HG03378 (cell line): ENCODE measurements around the gene HOXA5.

Source experiments
- ATAC-seq: cut with Tn5 transposase; IDR thresholded peaks from one replicate; pipeline ENCODE4 v1.9.1; 2021; ENCODE audit warnings: mild to moderate bottlenecking, moderate library complexity; ENCODE audit not compliant: unreplicated experiment

HOXA5 gene

DNA sequence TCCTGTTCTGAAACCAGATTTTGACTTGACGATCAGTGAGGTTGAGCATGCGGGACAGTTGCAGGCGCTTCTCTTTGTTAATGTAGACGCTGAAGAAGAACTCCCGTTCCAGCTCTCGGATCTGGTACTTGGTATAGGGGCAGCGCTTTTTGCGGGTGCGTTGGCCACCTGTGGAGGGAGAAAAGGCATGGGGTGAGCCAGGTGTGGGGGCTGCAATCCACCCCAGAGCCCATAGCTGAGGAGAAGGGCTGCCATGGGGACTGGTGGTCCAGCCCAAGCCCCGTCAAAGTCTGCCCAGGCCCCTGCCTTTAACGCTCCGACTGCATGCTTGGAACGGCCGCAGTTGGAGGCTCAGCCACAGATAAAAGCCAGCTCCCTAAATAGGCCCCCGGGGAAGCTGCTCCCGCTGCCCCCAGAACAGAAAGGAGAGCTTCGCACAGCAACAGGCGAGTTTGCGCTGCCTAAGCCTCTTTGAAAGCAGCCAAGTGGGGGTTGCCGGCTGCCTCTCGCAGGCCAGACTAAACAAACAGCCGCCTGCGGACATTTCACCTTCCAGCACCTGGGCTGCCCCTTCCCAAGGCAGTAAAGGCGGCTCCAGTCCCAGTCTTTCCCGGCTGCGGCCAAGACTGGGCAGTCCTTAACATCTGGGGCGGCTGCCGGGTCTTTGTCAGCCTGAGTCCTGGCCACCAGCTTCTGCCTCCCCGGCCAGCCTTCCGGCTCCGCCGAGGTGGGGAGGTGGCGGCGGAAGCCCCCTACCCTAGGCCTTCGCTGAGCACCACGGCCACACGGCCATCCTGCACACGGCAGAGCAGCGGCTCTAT is 39.6 kb upstream of the HOXA5 start:
- ATAC-seq, result no peak

DNA sequence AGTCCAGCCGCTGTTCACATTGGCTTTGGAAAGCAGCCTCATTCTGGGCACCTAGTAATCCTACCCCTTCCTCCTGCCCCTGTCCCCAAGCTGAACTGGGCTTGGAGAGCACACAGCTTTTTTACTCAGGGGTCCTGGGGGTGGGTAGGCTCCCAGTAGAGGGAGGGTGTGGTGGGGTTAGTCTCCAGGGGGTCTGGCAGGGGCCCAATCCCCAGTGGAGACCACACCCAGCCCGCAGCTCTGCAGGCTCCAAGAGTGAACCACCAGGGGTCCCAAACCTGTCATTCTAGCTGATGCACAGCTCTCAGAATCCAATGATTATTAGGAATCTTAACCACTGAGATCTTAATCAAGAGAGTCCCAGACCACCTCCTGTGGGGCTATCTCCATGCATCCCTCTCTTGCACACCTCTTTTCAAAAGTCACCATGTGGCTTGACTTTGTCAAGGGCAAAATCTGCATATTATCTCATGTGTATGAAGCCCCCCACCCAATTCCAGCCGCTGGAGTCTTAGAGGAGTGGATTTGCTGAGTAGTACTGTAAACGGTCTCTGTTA is 38.9 kb upstream of the HOXA5 start:
- no peak for ATAC-seq

GRCh38 chr7:27181795-27182275 is 38.4 kb upstream of the HOXA5 start:
- ATAC-seq, result no peak

- ATAC-seq, result no peak
Measured at GRCh38 chr7:27180431-27181420, 37.2 kb upstream of the HOXA5 start.

DNA sequence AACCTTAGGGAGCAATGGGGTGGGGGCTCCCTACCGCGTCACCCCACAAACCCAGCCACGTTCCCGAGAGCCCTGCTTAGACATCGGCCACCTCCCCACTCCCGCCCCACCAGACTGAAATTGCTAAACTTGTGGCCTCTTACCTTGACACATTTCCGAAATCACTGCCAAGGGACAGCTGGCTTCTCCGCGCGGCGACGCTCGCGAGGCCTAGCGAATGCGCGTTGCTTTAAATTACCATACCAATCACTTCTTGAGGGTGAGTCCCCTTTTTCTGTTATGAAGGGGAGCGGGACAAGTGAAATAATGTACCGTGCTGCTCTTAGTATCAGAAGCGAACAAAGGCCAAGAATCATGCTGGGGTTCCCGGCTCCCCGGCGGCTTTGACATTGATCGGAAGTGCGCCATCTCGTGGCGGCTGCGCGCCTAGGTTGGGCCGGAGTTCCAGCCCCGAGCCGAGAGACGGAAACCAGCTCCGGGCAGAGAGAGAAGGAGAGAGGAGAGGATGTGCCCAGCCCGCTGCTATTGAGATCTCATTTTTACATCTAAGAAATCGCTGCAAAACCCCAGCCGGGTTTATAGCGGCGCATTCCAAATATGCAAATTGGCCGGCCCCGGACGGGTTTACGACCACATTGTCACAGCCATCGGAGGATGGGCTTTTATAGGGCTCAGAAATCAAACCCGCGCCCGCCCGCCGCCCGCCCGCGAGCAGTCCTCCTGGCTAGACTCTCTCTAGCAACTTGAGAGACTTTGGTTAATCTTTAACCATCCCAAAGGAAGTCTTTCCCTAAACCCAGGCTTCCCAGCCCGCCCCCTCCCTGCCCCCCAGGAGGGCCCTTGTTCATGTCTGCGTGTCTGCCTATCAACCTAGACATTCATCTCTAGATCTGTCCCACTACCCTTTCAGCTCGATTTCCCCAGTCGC is 36.3 kb upstream of the HOXA5 start:
- no peak for ATAC-seq

DNA sequence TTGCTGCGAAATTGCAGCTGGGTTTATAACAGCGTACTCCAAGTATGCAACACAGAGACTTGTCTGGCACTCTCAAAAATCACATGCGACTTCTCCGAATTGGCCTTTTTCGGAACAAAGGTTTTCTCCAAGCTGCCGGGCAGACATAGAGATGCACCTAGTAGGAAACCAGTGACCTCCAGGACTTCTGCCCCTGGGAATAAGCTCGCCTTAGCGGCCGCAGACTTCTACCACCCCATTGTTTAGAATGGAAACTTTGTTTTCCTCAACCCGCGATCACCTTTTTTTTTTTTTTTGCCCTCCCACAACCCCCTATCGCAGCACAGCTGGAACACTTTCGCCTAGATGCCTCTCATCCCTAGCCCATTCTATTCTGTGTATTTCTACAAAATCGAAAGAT is 35.5 kb upstream of the HOXA5 start:
- no peak for ATAC-seq

- no peak for ATAC-seq
Measured at GRCh38 chr7:27178366-27178765, 34.9 kb upstream of the HOXA5 start.

DNA sequence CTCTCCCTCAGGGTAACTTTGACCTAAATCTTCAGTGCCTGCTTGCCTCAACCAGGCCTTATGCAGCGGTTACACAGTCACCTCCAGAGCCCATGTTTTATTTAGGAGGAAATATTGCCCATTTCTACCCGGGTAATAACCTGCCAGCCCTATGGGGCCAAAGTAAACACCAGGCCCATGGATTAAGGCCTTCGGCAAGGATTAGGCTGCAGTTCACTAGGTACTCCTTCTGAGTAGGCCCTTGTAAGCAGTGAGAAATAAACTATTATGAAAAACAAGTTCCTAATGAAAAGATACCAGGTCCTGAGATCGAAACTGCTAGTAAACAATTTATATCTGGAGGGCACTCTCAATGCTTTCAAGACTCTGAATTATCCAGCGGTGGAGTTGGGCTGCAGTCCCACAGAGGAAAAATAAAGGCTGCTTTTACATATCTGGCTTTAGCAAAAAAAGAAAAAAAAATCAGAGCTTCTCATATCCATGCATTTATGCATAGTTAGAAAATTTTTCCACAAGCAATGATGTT is 34.4 kb upstream of the HOXA5 start:
- ATAC-seq, result no peak

- no peak for ATAC-seq
Measured at GRCh38 chr7:27176962-27177794, 33.7 kb upstream of the HOXA5 start.

DNA sequence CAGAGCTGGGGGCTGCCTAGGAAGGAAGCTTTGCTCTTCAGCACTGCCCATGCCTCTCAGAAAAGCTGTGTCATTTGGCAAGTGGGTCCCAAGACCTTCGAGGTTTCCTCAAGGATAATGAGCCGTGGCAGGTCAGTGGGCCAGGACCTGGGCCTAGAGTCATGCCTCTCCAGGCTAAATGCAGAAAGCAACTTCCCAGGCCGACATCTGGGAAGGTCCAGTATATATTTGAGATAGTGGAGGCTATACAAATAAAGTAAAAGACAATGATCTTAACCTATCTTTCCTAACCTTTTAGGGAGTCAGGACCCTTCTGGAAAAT is 33.0 kb upstream of the HOXA5 start:
- no peak for ATAC-seq

- ATAC-seq, result no peak
Measured at GRCh38 chr7:27175626-27176523, 32.4 kb upstream of the HOXA5 start.

GRCh38 chr7:27174874-27175625 is 31.6 kb upstream of the HOXA5 start:
- no peak for ATAC-seq

- ATAC-seq, result no peak
Measured at GRCh38 chr7:27173956-27174873, 30.7 kb upstream of the HOXA5 start, which contains the start of gene HOXA10. HOXA10 (minus strand) TSS chr7:27174320; CDS start chr7:27174306, 14 bp downstream.

GRCh38 chr7:27173511-27173955 is 30.1 kb upstream of the HOXA5 start:
- ATAC-seq, result no peak

DNA sequence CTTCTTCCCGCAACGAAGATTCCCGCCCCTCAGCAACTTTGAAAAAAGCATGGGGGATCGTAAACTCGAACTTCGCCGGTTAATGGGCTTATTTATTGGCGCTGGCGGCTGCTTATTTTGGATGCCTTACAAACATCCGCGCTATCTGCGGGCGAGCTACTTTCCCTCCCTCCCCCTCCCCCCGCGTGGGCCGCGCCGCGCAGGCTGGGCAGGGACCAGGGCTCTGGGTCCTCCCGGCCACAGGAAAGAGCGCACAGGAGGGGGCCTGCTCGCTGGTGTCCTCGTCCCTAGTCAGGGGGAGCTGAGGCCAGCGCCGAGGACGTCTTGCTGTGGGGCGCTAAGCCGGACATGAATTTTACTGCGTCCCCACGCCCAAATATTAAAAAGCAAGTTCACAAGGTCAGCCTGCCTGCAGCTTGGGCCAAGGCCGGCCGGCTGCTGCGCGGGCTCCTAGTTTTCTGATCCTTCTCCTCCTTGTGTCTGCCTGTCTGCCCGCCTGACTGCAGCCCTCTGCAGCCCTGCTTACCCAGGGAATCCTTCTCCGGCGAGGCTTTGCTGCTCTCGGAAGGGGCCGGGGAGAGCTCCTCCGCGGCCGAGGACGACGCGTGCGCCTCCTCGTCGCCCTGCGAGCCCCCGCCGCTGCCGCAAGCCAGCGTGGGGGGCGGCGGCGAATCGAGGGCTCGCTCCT is 29.5 kb upstream of the HOXA5 start:
- ATAC-seq, result no peak

DNA sequence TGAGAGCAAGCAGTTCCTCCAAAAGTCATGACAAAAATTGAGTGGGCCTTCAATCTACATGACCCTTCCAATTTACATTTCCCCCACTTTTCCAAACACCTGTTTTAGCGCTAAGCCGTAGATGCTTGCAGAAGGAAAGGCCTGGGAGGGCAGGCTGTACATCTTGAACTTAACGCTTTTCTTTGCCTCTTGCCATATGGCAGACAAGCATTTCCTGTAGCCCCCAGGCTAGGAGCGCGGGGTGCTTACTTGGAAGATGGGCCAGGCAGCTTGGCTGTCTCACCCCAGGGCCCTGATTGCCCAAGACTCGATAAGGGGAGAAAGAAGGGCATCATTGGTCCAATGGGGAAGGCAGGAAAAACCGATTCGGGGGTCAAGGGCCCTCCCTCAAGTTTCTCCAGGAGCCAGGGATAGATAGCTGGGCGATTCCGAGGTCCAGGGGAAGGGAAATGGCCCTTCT is 28.9 kb upstream of the HOXA5 start:
- no peak for ATAC-seq
